ENCODE measurements around the gene WASHC4.

The WASHC4 gene, protein sequence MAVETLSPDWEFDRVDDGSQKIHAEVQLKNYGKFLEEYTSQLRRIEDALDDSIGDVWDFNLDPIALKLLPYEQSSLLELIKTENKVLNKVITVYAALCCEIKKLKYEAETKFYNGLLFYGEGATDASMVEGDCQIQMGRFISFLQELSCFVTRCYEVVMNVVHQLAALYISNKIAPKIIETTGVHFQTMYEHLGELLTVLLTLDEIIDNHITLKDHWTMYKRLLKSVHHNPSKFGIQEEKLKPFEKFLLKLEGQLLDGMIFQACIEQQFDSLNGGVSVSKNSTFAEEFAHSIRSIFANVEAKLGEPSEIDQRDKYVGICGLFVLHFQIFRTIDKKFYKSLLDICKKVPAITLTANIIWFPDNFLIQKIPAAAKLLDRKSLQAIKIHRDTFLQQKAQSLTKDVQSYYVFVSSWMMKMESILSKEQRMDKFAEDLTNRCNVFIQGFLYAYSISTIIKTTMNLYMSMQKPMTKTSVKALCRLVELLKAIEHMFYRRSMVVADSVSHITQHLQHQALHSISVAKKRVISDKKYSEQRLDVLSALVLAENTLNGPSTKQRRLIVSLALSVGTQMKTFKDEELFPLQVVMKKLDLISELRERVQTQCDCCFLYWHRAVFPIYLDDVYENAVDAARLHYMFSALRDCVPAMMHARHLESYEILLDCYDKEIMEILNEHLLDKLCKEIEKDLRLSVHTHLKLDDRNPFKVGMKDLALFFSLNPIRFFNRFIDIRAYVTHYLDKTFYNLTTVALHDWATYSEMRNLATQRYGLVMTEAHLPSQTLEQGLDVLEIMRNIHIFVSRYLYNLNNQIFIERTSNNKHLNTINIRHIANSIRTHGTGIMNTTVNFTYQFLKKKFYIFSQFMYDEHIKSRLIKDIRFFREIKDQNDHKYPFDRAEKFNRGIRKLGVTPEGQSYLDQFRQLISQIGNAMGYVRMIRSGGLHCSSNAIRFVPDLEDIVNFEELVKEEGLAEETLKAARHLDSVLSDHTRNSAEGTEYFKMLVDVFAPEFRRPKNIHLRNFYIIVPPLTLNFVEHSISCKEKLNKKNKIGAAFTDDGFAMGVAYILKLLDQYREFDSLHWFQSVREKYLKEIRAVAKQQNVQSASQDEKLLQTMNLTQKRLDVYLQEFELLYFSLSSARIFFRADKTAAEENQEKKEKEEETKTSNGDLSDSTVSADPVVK
- 80.1 to 106 reads per million in 2 donors for total RNA-seq

DNA sequence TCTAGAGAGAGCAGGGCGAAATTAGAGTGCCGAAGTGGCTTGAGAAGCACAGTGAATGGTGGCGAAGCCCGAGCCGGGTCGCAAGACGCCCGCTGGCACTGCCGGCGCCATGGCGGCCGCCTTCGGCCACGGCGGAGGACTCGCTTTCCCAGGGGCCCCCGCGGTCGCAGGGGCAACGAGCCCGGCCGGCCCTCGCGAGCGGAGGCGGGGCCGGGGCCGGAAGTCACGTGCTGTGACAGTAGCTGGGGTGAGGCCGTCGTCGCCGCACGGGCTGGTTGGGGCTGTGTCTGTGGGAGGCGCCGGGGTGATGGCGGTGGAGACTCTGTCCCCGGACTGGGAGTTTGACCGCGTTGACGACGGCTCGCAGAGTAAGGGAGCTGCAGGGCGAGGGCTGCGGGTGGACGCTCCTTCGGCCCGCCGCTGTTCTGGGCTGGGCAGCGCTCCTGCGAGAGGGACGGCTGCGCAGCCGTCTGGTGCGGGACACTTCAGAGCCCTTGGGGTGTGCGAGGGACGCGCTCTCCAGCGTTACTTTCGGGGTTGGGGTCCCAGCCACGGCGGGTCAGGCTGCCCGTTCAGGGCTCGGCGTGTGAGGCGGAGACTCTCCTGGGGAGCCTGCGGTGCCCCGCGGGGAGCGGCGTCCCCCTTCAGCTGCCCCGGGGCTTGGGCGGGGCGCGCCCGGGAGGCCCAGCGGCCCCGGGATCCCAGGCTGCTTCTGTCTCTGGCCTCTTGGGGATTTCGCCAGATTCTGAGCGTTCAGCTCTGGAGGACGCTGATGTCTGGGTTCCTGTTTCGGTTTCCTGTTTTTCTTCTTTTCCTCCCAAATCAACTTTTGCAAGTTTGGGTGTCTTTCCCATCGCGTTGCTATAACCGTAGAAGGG is at the start of gene WASHC4:
Gene WASHC4 (plus strand): TSS at position 238 of the 878 bp plus-strand sequence. CDS start 70 bp downstream, at position 308.
- DNase-seq, result peak; percentile 86 to 96 (median 90)

DNA sequence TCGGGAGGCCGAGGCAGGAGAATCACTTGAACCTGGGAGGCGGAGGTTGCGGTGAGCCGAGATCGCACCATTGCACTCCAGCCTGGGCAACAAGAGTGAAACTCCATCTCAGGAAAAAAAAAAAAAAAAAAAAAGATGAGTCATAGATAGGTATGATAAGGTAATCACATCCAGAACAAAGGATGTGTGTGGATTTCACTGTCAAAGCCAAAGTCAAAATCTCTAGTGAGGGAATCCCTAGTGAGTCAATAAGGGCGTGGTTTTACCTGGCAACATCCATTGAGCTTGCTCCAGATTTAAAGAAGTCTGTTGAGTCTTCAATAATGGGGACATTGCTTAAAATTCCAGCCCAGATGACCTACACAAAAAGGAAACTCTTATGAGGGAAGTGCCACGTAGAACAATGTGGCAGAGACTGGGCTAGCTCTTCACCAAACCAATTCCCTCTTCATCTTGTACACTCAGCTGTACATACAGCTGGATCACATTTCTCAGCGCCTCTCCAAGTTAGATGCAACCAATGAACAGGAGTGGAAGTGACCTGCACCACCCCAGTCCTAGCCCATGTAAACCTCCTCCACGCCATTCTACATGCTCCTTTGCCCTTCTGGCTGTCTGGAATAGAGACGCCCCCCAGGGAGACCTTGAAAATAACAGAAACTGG is 46.7 kb upstream of the WASHC4 start:
- DNase-seq, result no peak

DNA sequence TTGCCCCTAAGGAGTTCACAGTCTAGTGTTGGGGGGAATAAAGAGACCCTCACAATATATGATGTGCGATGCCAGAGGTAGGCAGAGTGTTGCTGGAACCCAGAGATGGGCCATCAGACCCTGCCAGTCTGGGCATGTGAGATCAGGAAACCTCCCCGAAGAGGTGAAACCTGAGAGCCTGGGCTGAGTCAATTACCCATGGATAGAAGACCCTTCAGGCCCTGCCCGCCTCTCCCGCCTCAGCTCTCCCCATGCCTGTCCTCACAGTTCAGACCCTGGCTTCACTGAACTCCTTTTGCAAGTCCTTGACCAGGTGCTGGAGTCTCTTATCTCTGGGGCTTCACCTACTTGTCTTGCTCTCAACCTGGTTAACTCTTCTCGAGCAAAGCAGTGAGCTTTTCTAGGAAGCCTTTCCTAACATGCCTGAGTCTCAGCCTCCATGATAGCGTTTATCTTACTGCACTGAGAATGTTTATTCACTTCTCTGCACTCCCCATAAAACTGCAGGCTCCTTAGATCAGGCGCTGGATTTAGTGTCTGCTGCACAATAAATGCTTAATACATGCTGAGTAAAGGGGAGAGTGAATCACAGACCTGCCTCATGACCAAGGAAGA is 42.9 kb upstream of the WASHC4 start:
- DNase-seq, result no peak

DNA sequence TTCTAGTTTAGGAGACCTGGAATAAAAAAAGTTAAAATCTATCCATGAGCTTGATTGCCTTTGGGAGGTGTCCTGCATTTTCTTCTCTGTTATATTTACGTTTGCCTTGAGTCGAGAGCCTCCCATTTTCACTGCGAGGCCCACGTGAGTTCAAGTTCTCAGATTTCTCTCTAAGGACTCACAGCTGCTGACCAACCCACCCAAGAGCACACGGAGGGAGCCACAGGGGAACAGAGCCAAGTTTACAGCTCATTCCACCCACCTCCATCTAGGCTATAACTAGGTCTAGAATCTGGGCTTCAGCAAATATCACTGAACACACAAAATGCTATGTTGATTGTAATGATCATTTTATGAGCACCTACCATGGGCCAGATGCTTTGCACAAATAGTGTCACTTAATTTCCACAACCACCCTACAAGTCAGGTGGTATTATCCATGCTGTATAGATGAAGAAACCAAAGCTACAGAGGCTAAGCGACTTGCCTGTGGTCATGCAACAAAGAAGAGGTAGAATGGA is 40.0 kb upstream of the WASHC4 start:
- DNase-seq, result no peak

DNA sequence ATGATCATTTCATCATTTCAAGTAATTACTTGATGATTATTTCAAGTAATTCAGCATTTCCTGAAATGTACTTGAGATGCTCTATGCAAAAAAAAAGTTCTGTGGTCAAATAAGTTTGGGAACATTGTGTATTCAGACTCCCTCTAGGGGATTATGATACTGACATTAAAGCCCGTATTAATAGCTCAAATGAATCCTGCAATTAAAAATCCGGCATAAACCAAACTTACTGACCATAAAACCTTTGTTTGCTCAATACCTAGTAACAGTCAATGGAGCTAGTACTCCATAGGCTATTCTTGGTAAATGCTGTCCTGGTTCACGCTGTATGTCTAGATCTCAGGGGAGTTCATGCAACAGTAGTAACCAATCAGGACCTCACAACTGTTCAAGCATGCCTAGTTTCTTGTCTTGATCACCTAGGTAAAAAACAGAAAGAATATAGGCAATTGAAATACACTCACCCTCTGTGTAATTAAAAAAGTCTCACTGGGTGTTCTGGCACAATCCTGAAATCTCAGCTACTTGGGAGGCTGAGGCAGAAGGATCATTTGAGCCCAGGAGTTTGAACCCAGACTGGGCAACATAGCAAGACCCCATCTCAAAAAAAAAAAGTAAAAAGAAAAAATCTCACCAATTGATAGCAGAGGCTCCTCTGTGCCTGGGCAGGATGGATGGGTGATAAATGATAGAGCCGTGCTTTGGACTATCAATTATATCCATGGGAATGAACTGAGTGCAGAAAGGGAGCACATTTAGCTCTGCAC is 37.4 kb upstream of the WASHC4 start:
- no peak for DNase-seq

DNA sequence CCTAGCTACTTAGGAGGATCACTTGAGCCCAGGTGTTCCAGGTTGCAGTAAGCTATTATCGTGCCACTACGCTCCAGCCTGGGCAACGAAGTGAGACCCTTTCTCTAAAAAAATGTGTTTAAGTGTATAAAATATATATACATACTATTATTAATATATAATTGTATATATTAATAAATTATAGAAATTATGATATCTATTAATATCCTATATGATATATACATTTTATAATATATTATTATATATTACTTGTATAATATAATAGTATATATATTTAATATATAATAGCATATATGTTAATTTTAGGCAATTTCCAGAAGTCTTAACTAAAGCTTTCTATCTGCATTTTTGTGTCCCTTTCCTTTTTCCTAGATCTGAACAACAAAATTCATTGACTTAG is 35.5 kb upstream of the WASHC4 start:
- no peak for DNase-seq

DNA sequence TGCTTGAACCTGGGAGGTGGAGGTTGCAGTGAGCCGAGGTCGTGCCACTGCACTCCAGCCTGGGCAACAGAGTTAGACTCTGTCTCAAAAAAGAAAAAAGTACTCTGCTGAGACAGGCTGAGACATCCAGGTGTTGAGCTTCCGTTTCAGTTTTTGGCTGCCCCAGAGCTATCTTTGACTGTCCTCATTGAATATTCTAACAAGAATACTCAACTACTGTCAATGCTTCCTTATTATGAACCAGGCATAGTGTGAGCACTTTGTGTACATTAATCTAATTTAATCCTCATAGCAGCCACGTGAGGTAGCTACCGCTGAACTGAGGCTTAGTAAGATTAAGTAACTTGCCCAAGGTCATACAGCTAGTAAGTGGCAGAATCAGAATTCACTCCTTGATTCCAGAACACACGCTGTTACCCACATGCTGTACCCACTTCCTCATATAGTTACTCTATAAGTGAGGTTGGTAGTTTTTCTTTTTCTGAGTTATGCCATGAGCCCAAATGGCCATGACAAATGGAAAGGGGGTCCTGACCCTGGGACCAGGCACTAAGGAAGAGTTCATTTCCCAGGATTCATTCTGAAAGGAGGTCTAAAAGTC is 34.5 kb upstream of the WASHC4 start:
- no peak for DNase-seq

DNA sequence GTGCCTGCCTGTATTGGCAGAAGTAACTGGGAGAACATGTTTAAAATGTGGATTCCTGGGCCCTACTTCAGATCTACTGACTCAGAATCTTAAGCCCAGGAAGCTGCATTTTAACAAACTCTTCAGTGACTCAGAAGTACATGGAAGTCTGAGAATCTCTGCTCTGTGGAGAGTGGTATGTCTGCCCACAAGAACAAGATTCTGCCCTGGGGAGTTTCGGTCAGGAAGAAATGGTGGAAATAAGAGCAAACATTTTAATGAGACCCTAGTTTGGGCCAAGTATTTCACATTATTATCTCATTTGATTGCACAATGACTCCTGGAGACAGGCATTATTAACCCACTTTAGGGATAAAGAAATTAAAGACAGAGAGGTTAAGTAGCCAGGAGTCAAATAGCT is 31.4 kb upstream of the WASHC4 start:
- no peak for DNase-seq

DNA sequence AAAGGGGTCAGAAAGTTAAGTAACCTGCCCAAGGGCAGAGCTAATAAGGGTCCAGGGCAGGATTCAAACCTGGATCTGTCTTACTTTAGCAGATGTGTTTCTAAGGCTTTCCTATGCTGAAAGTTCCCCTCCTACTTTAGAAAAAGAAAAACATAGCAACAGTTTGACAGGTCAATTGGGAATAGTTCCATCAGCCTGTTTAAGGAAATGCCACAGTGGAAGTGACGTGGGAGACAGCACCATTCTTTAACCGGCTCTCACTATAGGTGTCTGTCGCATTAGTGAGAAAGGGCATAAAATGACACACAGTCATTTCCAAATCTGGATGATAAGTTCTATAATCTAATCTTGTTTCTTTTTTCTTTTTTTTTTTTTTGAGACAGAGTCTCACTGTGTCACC is 30.6 kb upstream of the WASHC4 start:
- no peak for DNase-seq

DNA sequence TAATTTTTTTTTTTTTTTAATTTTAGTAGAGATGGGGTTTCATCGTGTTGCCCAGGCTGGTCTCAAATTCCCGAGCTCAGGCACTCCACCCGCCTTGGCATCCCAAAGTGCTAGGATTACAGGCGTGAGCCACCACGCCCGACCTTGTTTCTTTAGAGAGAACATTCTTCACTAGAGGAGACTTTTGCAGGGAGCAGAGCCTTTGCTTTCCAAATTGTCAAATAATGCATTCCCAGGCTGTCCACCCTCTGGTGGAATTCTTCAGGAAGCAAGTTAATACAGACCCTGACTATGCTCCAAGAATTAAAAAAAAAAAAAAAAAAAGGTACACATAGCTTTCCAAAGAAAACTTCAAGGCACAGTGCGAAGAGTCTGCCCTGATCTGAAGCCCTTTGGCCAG is 30.1 kb upstream of the WASHC4 start:
- no peak for DNase-seq

DNA sequence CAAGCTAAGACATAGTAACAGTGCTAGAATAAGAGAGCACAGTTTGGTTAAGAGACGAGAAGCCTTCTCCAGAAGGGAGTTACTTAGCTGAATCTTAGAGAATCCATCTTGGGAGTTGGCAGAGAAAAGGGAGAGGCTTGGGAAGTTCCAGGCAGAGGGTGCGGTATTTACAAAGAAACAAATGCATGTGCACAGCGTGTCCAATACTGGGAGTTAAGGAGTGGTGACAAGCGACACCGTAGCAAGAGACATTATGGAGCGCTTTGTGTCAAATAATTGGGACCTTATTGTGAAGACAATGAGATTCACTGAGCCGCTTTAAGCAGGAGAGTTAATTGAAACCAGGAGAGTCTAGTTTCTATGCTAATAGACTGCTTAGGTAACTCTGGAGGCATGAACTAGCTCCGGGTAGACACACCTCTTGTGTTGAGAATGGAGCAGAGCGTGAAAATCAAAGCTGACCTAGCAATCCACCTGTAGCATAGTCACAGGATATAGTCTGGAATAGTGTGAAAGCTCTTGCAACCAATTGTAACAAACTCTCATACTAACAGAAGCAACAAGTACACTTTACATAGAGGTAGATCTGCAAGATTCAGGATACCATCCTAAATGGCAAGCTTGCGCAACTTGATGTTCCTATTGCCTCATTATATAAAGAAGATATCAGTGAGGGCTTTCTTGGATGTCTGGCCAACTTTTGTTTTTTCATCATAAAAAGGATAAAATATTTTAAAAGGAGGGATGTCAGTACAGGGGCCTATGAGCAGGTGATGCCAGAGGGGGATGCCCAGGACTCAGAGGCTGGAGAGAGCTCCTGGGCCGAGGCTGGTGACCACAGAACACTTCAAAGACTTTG is 28.6 kb upstream of the WASHC4 start:
- DNase-seq, result no peak

DNA sequence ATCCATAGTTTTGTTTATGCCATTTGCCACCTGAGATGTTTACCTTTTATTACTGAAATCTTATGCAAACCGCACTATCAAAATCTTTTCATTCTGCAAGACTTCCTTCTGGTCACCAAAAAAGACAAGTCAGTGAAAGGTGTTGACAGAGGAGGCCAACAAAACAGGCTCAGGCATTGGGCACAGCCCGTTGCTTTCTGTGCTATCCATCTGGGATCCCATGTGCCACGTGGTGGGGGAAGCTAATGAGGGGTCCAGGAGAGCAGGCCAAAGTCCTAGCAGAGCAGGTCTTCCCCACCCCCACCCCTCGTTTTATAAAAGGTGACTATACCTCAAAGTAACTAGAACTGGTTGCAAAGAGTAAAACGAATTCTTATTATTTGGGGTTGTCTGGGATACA is 24.5 kb upstream of the WASHC4 start:
- no peak for DNase-seq

DNA sequence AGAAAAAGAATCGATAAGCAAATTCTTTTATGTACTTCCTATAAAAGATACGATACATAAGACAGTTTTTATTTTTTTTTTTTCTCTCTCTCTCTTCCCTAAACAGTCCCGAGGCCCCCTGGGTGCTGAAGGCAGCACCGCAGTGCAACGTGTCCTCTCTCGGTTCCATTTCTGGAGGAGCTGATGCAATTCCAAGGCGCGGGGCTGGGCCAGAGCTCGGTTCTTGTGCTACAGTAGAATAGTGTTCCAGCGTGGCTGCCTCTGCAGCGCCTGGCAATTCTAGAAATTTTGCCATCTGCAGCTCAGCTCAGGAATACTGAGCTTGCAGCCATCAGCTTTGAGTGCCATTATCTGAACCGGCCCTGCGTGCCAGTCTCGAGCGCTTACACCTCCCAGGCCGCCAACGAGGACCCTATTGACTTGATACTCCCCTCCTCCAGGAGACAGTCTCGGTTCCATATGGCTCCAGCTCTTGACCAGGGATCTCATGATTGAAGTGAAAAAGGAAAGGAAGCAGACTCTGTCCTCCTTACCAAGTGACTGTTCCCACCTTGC is 23.9 kb upstream of the WASHC4 start:
- no peak for DNase-seq

DNA sequence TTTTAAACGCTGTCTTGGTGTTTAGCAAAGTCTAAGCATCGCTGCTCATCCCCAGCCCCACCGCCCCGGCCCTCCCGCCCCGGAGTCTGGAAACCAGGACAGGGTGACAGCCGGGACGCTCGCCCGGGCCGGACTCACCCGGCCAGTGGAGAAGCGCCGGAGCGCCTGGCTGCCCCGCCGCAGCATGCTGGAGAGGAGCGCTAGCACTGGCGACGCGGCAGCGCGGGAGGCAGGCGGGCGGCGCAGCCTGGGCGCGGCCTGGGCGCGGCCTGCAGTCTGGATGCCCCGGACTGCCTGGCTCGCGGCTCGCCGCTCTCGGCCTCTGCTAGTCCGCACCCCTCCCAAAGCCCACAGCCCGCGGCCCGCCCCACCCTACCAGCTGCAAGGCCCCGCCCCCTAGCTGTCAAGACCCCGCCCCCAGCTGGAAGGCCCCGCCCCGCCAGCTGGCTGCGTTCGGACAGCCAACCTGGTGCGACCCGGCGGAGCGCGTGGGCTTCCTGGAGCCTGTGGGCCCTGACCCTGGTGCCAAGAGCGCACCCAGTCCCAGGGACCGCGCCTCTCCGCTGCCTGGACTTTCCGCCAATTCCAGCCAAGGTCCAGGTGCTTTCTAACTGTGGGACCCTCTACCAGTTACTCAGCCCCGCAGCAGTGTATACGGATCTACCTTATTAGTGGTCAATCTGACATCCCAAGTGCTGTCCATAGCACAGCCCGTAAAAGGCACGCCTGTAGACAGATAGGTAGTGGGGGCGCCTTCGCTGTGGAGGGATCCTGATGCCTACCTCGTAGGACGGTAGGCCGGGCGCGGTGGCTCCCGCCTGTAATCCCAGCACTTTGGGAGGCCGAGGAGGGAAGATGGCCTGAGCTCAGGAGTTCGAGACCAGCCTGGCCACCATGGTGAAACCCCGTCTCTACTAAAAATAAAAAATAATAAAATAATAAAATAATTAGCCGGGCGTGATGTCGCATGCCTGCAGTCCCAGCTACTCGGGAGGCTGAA is 23.0 kb upstream of the WASHC4 start, which contains the start of gene ALDH1L2:
Gene ALDH1L2 (minus strand): TSS at position 208 of the 1,000 bp plus-strand sequence. CDS start 22 bp downstream, at position 186.
- peak; percentile 2 to 61 (median 19) for DNase-seq

DNA sequence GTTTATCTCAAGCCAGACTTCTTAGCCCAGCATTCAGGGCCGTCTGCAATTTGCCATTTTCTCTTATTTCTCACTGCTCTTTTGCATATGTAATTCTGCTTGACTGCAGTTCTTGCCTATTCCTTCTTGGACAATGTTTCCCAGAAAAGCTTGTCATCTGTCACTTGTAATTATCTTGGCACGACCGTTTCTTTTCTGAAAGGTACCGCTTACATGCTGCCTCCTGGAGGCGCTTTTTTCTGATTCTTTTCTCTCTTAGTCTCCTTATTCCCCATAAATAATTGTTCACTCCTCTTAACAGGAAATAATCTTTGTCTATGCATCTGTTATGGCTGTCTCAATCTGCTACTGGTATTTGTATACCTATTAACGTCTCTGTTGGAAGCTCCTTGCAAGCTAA is 22.0 kb upstream of the WASHC4 start:
- no peak for DNase-seq

DNA sequence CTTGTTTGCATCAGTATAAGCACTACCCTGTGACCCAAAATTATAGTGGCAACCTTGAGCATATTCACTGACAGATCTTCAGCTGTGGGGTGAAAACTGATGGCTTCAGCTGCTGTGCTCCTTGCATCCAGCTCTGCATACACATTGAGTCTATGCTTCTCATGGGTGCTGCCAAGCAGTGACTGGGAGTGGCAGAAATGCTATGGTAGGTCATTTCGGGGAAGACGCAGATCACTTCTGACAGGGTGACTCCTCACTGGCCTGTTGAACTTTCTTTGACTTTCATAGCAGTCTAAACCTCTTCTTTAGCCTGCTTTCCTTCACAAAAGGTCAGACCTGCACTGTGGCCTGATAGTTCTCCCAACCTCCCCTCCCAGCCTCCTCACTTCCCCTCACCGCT is 17.7 kb upstream of the WASHC4 start:
- DNase-seq, result no peak

DNA sequence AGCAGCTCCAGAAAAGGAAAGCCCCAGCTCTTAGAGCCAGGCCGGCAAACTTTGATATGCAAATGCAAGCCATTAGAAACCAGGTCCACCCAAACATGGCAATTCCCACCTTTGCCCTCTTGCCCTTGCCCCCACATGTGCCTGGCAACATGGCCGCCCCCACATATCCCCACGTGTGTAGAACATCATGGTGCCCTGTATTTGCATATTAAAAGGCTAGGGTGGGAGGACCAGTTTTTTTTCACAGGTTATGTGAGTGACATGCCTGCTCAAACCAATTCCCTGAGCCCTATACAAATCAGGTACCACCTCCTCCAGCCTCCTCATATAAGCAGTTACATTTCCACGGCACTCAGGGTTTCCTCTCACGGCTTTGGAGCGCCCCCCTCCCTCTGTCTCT is 17.2 kb upstream of the WASHC4 start:
- no peak for DNase-seq
